Psoas muscle (tissue), 8 donors: ENCODE measurements around the gene UBLCP1. TPM values are rescaled to one million over a fixed set of nuclear protein-coding genes. Genes with fewer than 3 reads are reported as not detected.
"Not testable (repeated sequence)": the region's sequence is repeated elsewhere in the genome, so short reads cannot be mapped to it uniquely, and the experiment has no call there.

Source experiments
- ATAC-seq, 4 donors: fragments of 200-7000 bp; cut with Tn5 transposase; one replicate each; pipeline ENCODE4 v1.9.1; 2020; ENCODE audit warnings: moderate library complexity in 3 of 4, mild to moderate bottlenecking in 2 of 4
- DNase-seq, 2 donors: peaks; one replicate each; pipeline ENCODE4 v3.0.0-alpha.2; 2020
- H3K27ac ChIP-seq: fragments of 200-600 bp; one replicate; pipeline ENCODE4 v1.8.0; 2022
- H3K27me3 ChIP-seq, 3 donors: fragments of 200-600 bp in 1 of 3; one replicate each; pipeline versions ENCODE4 v1.6.1 to v1.8.0; 2013 to 2022; ENCODE audit warnings: low read length in 2 of 3, mild to moderate bottlenecking in 2 of 3, moderate library complexity in 1 of 3; ENCODE audit not compliant: insufficient read depth in 3 of 3
- H3K36me3 ChIP-seq, 2 donors: fragments of 200-600 bp in 1 of 2; one replicate each; pipeline versions ENCODE4 v1.6.1 to v1.8.0; 2013 to 2022; ENCODE audit warnings: low read depth in 1 of 2, mild to moderate bottlenecking in 1 of 2, moderate library complexity in 1 of 2; ENCODE audit not compliant: insufficient read depth in 1 of 2
- H3K4me1 ChIP-seq: fragments of 200-600 bp; one replicate; pipeline ENCODE4 v1.8.0; 2022
- H3K4me3 ChIP-seq: fragments of 200-600 bp; one replicate; pipeline ENCODE4 v1.8.0; 2022; ENCODE audit warnings: mild to moderate bottlenecking
- H3K9me3 ChIP-seq: fragments of 200-600 bp; one replicate; pipeline ENCODE4 v1.8.0; 2022
- WGBS, 3 donors: extraction: QIAGEN DNeasy Blood & Tissue Kit; methylation state at CpG; one replicate each; pipeline versions ENCODE4 v1.1.6 to v1.1.7; 2013; 5-methylcytosine and 5-hydroxymethylcytosine counted together
- intact Hi-C, 2 donors: fragments of 100-400 bp; cut with DNase I; formaldehyde crosslinking; loops; one replicate each; pipeline versions ENCODE4 v1.11.0 to v1.14.2; 2022
- polyA plus RNA-seq, 3 donors: library from polyadenylated mRNA; stranded (reverse); fragments of 200-250 nt; gene quantifications; one replicate each; pipeline ENCODE4 v1.2.3, GENCODE V29; 2013
- total RNA-seq, 4 donors: library from RNA; stranded (reverse); fragmentation: NEBNext Ultra II Directional in 2 of 4; extraction: Animal tissue kit (Norgen Biotek cat#: 25700) in 2 of 4; gene quantifications; one replicate each; pipeline versions ENCODE4 v1.2.1 to v1.2.4, GENCODE V29; 2021 to 2023
- TF ChIP-seq, protein P1 (sequence below): fragments of 200-600 bp; IDR thresholded peaks from one replicate; pipeline ENCODE4 v1.8.0; 2022; ENCODE audit warnings: antibody characterized with exemption
- donor health status: healthy with polysubstance abuse.
- donor health status: DM: no; HTN: no; CAD: no; lungs with moderate emphysema.
- donor health status: Bipolar disorder and iron deficiency.
- donor health status: healthy.
- donor health status: DM: yes; HTN: yes; CAD: no.
- donor health status: DM: no; HTN: no; CAD: no.
- donor health status: DM: no; HTN: no; CAD: no.
- donor health status: DM: yes; HTN: yes; CAD: no.

The UBLCP1 gene
- total and polyA plus RNA-seq, 7 donors: 8.3 to 21.0 (median 11.7) TPM

DNA sequence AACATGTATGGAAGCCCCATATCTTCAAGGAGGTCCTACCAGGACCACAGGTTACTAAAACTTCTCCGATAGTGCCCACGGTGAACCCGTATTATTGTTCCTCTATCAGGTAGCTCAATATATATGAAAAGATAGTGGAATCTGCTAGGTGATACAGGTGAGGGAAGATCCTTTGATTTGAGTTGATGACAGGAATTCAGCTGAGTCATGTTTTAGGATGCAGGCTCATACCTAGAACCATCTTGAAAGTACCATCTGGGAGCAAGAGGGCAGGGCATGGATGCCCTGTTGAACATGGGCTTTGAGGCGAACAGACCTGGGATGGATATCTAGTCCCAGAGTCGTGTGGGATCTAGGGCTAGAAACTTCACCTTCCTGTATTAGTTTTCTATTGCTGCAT is 31.8 kb downstream of the UBLCP1 start:
- no peaks in the 10 kb centered on the region for H3K4me1 ChIP-seq
- TF ChIP-seq, protein P1, sequence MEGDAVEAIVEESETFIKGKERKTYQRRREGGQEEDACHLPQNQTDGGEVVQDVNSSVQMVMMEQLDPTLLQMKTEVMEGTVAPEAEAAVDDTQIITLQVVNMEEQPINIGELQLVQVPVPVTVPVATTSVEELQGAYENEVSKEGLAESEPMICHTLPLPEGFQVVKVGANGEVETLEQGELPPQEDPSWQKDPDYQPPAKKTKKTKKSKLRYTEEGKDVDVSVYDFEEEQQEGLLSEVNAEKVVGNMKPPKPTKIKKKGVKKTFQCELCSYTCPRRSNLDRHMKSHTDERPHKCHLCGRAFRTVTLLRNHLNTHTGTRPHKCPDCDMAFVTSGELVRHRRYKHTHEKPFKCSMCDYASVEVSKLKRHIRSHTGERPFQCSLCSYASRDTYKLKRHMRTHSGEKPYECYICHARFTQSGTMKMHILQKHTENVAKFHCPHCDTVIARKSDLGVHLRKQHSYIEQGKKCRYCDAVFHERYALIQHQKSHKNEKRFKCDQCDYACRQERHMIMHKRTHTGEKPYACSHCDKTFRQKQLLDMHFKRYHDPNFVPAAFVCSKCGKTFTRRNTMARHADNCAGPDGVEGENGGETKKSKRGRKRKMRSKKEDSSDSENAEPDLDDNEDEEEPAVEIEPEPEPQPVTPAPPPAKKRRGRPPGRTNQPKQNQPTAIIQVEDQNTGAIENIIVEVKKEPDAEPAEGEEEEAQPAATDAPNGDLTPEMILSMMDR: no peak
- H3K36me3 ChIP-seq: no peaks in the 10 kb centered on the region
- intact Hi-C loops: no loop called here
- H3K9me3 ChIP-seq: peaks cover 8% of the 10 kb centered on the region
- no peak overlapping the region for H3K4me3 ChIP-seq
- peaks cover 0 to 5% (median 0%) of the 10 kb centered on the region in 3 donors for H3K27me3 ChIP-seq
- ATAC-seq (no peak), DNase-seq (no peak)
- WGBS, 3 donors: 90 to 92% (median 91%) methylated on average over 5 of the region's 5 CpGs
- H3K27ac ChIP-seq: no peak overlapping the region

DNA sequence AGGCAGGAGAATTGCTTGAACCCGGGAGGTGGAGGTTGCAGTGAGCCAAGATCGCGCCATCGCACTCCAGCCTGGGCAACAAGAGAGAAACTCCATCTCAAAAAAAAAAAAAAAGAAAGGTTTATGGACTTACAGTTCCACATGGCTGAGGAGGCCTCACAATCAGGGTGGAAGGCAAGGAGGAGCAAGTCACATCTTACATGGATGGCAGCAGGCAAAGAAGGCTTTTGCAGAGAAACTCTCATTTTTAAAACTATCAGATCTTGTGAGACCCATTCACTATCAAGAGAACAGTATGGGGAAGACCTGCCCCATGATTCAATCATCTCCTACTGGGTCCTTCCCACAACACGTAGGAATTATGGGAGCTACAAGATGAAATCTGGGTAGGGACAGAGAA is 34.2 kb downstream of the UBLCP1 start:
- H3K4me3 ChIP-seq, H3K4me1 ChIP-seq, H3K36me3 ChIP-seq, H3K27ac ChIP-seq, H3K9me3 ChIP-seq, DNase-seq, ATAC-seq, H3K27me3 ChIP-seq, intact Hi-C loops: not testable (repeated sequence)
- 90 to 95% (median 95%) methylated on average over 2 to 5 of the region's 5 CpGs for WGBS, 3 donors

DNA sequence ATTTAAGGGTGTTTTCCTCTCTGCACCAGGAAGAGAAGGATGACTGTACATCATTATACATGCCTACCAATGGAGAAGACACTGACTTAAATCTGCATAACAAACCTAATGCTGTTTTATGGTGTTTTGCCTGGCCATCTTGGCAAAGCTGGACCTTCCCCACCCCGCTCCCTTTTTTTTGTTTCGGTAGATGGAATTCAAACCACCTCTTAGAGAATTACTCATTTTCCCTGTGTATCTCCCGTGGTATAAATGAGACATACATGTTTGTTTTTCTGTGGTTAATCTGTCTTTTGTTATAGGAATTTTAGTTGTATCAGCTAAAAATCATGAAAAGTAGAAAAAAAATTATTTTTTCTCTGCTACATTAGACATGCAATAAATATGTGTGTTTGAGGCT is 38.4 kb downstream of the UBLCP1 start:
- H3K4me3 ChIP-seq: no peak overlapping the region
- intact Hi-C loops: no loop called here
- no peaks in the 10 kb centered on the region for H3K36me3 ChIP-seq
- DNase-seq: no peak
- TF ChIP-seq, protein P1: no peak
- H3K9me3 ChIP-seq: peaks cover 4% of the 10 kb centered on the region
- ATAC-seq: no peak
- H3K27me3 ChIP-seq: peaks cover 0 to 4% (median 0%) of the 10 kb centered on the region in 3 donors
- WGBS, 3 donors: 72 to 76% (median 76%) methylated on average over 3 of the region's 3 CpGs
- no peak overlapping the region for H3K27ac ChIP-seq
- H3K4me1 ChIP-seq: no peaks in the 10 kb centered on the region

DNA sequence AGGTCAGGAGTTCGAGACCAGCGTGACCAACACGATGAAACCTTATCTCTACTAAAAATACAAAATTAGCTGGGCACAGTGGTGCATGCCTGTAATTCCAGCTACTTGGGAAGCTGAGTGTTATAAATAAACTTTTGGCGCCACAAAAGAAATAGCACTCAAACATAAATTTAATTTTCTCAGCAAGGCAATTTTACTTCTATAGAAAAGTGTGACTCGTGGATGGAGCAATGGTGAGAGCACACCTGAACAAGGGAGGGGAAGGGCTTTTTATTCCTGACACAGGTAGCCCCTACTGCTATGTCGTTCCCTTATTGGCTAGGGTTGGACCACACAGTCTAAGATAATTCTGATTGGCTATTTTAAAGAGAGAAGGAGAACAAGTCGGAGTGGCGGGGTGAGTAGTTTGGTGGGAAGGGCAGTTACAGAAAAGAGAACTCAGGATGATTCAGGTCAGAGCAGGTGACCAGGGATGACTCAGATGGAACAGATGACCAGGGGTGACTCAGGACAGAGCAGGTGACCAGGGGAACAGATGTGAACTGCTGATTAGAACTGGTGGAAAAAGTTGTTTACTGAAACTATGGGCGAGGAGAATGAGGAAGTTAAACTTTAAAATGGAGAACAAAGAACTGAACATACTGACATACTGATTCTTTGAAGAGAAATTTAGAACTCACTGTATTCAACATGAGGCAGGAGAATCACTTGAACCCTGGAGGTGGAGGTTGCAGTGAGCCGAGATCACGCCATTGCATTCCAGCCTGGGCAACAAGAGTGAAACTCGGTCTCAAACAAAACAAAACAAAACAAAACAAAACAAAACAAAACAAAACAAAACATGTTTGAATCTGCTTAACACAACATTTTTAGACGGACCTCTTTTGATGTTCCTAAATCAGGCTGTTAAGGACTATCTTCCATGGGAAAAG is 39.1 kb downstream of the UBLCP1 start:
- H3K9me3 ChIP-seq, H3K4me3 ChIP-seq, H3K27me3 ChIP-seq, H3K36me3 ChIP-seq, intact Hi-C loops, H3K27ac ChIP-seq, DNase-seq, H3K4me1 ChIP-seq, ATAC-seq: not testable (repeated sequence)
- WGBS, 3 donors: 71 to 80% (median 72%) methylated on average over 13 of the region's 13 CpGs

DNA sequence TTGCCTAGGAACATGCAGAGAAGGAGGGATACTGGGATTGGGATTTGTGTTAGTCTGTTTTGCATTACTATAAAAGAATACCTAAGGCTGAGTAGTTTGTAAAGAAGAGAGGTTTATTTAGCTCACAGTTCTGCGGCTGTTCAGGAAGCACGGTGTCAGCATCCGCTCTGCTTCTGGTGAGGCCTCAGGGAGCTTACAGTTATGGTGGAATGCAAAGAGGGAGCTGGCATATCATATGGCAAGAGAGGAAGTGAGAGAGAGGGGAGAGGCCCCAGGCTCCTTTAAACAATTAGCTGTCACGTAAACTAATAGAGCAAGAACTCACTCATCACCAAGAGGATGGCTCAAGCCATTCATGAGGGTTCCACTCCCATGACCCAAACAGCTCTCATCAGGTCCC is 40.2 kb downstream of the UBLCP1 start:
- WGBS, 3 donors: 94 to 96% (median 95%) methylated on average over 4 of the region's 4 CpGs
- DNase-seq: no peak
- peaks cover 4% of the 10 kb centered on the region for H3K9me3 ChIP-seq
- no peaks in the 10 kb centered on the region for H3K4me1 ChIP-seq
- TF ChIP-seq, protein P1: no peak
- no peak for ATAC-seq
- H3K4me3 ChIP-seq: no peak overlapping the region
- intact Hi-C loops: no loop called here
- peaks cover 0 to 17% (median 0%) of the 10 kb centered on the region in 3 donors for H3K27me3 ChIP-seq
- H3K27ac ChIP-seq: no peak overlapping the region
- H3K36me3 ChIP-seq: no peaks in the 10 kb centered on the region
